Measurements from ENCODE around the gene TMPRSS7.
A peak's percentile ranks its signal among the peaks of the same experiment; 100 is the strongest.

Gene TMPRSS7

DNA sequence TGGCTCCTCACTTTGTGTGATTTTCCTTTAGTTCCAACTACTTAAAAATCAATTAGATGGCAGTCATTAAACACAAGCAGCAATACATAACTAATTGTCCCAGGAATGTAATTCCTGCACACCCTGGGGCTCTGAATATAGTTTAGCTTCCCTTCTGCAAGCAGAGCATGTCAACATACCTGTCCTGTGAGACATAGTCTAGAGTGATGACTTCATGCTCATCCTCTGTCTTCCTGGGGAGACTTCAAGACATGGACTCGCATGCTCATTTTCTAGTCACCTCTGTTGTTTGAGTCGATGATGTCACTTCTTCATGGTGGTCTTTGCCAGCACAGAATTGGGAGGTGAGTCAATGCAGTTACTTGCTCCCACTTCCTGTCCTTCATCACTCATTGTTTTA is 67.4 kb downstream of the TMPRSS7 start:
- no peak for DNase-seq

DNA sequence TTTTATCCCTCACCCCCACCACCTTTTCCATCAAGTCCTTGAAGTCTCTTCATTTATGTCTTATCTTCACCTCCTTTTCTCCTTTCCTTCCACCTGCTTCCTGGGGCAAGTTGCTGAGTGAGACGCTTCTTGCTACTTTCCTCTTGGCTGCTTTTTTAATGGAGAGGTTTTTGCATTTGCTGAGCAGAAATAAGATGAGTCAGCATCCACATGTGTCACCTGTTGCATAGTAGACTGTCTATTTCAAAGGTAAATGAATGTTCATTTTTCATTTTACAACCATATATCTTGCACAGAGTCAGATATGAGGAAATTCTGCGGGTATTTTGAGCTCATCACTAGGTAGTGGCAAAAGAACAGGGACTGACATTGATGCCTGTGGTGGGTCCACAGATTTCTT is 70.2 kb downstream of the TMPRSS7 start:
- DNase-seq: no peak

DNA sequence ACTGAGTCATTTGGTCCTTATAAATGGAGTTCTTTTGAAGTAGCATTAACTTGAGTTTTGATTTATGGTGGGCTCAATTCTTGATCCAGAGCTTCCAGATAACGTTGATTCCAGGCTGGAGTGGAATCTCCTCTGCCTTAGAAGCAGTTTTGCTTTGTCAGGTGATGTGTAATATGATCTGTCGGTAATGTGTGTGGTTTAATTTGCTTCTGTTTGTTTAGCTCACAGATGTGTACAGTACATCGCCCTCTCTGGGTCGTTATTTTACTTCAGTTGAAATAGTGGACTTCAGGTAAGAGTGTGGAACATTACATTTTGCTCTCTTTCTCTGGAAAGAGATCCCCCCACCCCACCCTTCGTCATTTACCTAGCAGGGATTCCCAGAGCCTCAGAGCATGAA is 74.8 kb downstream of the TMPRSS7 start:
- DNase-seq: no peak

DNA sequence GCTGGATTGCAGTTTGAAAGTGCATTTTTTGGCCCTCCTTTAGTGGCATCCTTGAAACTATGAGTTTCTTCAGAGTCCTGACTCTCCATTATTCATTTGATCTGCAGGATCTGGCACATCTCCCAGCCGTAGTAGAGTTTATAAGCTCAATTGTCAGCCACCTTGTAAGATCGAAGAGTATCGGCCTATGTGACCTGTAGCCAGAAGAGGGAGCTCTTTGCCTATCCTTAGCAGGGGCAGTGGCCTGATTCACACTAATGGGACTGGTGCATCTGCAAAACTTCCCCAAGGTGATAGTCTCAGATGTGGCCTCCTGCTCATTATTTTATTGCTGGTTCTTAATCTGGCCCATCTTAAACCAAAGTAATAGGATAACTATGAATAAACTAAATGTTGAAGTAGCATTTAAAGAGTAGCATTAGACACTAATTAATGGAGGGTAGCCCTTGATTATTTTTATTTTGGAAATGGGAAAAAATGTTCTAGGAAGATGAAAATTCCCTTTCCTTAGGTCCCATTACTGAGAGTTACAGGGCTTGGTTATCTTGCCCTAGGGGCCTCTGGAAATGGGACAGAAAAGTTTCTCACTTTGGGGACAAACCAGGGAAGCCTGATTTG is 77.4 kb downstream of the TMPRSS7 start:
- peak in 4 of 5 experiments; percentile 7 to 86 (median 32) for DNase-seq

DNA sequence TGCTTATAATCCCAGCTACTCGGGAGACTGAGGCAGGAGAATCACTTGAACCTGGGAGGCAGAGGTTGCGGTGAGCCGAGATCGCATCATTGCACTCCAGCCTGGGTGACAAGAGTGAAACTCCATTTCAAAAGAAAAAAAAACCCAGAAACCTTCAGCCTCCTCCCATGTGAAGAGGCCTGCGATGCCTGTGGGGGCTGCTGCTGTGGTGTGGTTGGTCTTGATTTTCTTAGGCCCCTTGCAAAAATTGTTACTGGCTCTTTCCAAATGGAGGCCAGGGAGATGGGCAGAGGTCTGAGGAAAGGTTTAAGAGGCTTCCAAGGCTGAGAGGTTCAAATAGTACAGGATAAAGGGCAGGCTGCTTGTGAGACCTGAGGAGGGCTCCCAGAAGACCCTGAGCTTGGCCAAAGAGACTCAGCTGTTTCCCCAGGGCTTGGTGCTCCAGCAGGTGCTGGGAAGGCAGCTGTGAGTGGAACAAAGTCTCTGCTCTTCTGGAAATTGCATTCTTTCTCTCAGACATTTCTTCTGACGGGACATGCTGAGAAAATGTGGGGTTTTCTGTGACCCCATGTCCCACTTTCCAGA is 80.1 kb downstream of the TMPRSS7 start:
- DNase-seq: no peak

DNA sequence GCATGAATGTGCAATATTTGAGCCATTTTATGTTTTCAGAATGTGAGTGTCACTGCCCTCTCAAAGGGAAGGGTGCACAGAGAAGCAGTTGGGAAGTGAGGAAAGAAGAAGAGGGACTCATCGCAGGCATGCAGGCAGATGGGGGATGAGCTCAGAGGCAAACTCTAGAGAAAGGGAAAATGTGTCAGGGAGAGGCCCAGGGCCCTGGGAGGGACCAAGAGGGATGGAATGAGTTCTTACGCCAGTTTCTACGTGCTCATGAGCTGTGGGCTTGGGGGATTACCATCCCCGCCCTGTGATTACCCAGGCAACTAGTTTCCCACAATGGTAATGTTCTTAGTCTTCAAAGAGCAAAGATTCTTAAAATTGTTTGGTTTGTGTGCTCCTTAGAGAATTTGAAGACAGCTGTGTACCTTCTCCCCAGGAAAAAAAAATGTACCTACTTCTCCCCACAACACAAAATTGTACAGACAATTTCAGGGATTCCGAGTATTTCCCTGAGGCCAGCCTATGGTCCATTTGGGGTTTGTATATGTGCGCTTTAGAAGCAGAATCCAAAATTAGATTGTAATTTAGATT is 80.7 kb downstream of the TMPRSS7 start:
- DNase-seq: no peak

DNA sequence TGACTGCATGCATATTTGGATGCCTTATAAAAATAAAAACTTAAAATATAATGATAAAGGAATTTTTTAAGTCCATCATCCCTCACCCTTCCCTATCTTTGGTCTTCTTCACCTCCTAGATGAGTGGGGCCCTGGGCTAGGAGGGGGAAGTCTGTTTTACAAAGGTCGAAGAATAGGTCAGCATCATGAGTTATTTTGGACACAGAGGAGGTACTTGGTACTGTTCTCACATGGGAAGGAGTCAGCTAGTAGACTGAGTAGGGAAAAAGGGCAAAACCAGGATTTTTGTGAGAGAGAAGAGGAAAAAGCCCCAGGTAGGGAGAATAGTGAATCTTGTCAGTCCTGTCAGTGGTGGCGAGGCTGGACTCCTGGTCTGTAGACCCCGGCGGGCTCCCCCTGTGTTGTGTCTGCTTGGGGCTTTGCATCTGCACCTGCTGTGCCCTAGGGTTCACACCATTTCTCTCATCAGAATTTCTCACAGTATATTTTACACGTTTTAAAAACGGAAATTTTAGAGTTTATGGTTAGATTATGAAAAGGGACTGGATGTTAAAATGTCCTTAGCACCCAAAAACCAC is 81.4 kb downstream of the TMPRSS7 start:
- no peak for DNase-seq

DNA sequence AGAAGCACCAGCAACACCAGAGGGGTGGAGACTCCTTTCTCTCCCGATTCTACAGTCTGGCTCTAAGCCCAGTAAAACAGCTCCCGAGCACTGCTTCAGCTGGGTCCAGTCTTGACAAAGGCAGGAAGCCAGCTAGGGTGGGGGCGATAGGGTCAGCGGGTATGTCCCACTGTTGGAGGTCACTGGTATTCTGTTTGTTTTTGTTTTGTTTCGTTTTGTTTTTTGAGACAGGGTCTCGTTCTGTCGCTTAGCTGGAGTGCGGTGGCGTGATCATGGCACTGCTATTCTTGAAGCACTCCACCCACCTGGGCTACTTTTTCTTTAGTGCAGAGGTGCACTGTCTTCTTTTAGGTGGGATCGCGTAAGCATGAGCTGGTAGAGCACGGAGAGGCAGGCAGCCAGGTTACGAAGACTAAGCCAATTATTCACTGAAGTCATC is 82.2 kb downstream of the TMPRSS7 start:
- no peak for DNase-seq

DNA sequence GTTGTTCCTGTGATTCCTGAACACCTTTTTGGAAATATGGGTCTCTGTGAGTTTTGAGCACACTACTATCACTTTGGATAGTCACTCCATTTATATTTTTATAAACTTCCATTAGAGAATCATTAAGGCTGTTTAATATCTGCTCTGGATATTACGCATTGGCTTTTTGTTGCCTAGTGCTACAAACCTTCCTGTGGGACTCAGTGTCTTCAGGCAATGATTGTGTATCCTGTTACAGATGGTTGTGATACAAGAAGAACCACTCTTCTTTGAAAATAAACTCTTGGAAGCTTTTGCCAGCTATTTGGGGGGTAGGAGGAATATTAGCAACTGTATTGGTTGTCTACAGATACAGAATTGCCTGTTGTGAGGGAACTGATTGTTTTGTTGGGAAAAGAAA is 82.9 kb downstream of the TMPRSS7 start:
- DNase-seq: no peak

DNA sequence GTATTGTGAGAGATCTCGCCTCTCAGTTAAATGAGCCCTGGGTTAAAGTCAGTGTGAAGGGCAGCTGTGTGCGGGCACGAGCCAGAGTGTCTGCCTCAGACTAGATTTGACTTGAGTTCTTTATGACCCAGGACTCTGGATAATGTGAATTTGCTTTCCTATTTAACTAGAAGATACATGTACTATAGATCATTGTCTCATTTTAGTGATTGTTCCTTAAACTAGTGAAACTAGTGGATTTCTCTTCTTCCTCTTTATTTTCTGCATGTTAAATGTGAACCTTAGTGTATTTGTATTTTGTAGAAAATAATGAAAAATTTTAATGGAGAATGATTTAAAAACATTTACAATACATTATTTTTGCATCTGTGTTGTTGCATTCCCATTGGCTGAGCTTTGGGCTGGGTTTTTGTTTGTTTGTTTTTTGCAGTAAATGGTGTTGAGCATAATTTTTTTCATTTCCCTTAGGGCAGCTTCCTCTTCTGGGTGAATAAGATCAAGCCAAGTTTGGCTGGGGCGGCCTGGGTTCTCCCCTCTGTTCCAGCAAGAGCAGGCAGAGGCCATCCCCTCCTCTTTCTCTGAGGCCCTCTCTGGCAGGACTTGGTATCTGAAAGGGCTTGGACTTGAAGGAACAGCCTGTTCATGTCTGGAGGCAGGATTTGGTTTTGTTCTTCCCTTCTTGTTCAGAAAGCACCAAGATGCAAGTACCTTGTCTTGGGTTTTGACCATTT is 83.5 kb downstream of the TMPRSS7 start:
- DNase-seq: no peak

DNA sequence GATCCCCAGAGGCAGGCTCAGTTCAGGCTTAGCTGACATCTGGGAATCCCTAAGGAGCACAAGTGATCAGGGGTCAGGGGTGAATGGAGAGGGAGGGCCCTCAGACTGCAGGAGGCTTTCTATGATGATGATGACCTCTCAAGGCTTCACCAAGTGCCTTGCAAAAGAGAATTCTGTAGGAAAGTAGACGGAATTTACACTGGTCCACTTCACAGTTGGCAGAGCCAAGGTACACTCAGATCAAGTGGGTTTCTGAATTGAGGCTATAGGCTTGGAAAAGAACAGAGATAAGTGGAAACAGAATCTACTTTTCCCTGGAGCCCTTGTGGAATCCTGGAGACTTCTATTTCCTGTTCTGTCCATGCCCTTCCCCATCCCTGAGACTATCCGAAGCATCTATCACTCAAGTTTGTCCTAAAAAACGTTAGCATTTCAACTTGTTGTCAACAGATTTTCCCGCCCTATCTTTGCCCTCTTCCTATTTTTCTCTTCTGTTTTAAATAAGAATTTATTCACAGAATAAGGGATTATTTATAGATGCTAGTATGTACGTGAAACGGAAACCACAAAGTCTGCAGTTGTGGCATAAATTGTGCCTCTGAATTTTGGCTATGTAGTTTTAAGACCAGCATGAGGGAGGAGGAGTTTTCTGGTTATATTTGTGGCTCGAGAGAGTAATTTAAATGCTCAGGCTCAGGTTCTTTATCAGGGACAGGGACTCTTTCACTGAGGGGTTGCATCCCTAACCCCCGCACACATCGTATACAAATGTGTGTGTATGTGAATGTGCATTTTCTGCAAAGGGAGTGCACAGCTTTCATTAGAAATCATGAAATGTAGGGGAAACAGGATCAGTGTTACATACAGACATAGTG is 85.7 kb downstream of the TMPRSS7 start:
- peak in 1 of 5 experiments; percentile 71 for DNase-seq

DNA sequence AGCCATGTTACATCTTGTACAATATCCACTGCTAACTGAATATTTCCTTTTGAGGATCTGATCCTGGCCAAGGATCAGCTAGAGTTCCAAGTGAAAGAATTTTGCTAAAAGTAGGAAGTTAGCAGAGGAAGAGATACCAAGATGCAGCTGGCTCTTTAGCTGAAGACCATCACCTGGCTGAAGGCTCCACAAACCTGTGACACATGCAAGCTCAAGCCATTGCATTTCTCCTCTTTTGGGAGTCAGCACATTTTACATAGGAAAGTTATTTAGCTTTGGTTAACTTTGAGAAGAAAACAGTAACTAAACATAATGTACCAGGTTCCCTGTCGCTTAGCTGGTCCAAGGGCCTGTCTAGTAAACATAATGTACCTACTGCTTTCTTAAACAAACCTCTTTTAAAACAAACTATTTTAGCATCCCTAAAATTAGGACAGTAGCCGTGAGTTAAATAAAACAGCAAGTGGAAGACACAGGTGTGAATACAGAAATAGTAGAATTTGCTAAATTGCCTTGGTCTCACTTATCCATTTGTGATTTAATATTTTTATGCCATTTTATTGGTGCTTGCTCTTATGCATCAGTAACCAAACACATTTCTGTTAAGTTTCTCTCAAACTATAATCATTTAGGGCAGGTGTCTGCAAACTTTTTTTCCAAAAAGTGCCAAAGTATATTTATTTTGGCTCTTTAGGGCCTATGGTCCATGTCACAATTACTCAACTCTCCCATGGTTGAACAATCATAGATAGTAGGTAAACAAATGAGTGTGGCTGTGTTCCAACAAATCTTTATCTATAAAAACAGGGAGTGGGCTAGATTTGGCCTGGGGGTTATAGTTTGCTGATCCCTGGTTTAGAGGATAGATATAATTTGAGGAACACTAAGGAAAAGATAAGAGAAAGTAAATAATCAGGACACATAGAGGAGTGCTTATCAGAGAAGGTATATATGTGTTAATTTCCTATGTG is 87.3 kb downstream of the TMPRSS7 start:
- no peak for DNase-seq

DNA sequence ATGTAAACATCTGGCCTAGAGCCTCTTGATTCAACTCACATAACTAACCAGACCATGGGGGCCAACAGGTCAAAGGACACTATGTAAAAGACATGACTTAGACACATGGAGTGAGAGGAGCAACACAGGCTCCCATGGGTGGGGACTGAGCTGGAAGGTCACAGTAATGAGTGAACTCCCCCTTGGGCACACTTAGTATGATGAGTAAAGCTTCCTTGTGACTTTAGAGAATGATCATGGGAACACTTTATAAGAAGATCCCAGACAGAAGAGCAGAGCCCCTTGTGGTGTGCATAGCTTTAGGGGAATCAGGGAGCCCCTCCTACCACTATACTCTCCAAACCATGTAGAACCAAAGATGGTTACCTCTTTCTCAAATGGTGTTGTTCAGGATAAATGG is 88.3 kb downstream of the TMPRSS7 start:
- no peak for DNase-seq

DNA sequence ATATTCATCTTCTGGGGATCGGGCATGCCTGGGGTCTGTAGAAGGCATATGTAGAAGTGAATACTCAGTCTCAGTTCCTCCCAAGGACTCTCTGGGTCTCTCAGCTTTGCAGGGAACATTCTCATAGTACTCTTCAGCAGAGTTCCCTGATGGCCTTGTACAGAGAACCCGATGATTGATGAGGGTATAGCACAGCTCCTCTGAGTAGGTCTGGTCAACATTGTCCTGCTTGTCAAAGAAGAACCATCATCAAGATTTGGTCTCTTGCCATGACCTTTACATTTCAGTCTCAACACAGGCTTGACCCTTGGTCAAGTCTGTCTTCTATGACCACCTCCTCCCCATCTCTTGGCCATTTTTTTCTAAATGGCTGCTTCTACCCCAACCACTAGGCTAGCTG is 89.0 kb downstream of the TMPRSS7 start:
- DNase-seq: no peak

DNA sequence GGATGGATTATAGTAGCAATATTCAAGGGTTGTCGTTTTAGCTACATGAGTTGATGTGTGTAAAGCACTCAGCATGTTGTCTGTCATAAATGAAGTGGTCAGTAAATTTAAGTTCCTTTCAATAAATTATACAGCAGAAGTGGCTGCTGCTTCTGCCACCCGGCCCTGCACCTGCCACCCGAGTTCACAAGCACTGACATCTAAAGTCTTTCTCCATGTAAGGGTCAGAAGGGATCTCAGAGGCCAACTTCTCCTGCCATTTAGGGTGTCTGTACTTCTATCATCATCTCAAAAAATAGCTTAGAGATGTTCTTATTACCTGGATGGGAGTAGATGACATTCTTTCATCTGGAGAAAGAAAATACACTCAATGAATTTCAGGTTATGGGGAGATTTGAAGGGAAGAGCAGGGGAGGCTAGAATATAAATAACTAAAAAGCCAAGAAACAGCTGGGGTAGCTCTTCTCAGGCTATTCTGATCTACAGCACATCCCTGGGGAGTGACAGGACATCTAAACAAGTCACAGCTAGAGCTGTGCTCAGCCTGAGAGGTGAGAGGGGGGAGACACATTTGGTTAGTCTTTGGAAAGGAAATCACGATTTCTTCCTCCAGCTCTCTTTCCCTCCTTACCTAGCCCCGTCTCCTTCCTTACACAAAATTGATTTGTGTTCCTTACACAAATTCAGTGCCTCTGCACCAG is 90.5 kb downstream of the TMPRSS7 start:
- no peak for DNase-seq

DNA sequence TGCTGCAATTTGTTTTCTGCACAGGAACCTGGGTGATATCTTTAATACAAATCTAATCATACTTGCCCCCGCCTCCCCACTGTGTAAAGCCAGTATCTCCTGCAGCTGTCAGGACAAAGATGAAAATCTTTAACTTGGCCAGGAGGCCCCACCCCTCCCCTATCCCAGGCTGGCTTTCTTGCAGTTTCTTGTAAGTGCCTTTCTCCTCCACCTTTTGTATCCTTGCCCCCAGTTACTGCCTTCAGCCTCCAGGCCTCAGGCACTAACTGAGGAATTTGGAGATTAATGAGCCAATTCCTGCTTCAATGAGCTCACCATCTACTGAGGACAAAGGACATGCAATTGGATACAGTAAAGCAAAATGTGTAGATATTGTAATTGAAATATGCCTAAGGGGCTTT is 92.0 kb downstream of the TMPRSS7 start:
- peak in 1 of 5 experiments; percentile 47 for DNase-seq

DNA sequence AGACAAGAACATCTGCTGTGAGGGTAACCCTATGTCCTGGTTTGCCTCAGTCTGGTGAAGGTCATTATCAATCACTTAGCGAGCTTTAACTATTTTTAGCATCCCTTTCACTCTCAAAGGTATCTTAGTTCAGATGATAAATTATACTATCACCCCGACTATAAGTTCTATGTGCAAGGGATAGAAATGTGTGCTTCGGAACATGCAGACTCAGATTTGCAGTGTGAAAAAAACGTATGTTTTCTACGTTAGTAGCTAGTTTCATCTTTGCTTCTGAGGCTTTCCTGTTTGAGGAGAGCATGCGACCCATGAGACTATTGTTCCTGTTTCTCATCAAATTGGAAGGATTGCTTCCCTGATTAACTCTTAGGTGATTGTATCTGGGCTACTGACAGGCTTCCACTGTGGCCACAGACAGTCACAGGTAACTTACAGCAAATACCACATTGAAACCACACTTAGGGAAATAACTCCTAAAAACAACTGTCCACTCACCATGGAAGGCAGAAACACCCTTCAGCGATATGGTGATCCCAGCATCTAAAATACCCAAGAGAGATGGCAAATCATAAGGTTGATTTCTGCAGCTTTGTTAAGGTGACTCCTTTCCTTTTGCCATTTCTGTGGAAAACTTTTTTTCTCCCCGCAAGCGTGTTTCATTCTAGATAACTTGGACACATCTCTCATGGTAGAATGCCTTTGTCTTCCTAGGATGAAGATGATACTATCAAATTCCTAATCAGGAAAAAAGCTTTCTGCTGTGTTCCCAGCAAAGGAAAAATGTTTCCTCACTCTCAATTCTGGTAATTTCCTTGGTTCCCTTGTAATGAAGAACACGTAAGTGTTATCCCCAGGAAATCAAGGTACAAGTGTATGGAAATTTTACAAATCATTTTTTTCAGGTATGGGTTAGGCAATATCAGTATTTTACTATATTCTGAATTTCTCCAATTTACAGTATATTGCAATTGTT is 93.3 kb downstream of the TMPRSS7 start:
- DNase-seq: peak in 1 of 5 experiments; percentile 59

DNA sequence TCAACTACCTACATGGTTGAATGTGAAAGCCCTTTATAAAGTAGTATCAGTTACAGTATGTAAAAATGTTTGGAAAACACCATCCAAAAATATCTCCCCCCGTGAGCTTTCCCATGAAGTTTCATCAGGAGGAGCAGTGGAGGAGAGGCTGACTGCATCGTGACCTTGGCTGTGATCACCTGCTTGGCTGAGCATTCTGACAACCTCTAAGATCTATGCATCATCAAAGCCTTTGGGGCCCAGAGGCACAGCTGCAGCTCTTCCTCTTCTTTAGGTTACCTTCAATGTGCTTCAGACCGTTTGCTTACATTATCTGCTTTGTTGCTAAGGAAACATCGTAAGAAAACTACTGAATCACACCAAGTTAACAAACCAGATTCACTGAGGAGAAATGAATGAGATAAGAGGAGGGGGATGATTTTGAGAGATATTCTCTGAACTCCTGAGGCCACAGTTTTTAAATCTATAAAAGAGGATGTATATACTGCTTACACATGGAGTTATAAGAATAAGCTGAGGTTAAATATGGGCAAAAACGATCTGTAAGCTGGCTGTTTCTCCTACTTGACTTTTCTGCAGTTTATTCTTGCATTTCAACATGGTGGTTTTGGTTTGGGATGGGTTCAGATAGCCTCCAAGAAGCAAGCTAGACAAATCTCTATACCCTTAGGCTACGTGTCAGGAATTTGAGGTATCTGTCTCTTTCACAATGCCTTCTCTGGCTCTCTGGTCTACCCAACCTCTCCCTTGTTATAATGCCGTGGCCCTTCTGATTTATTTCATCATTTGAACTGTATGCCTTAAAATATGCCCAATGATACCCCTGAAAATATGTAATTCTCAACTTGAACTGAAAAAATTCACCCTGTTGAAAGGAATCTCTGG is 94.5 kb downstream of the TMPRSS7 start:
- peak in 4 of 5 experiments; percentile 22 to 89 (median 46) for DNase-seq

All from T-helper 2 cell (primary cell).